Measurements from ENCODE around the gene ADAMTS7. TPM values are rescaled to one million over a fixed set of nuclear protein-coding genes. Genes with fewer than 3 reads are reported as not detected.
"Not testable (repeated sequence)": the region's sequence is repeated elsewhere in the genome, so short reads cannot be mapped to it uniquely, and the experiment has no call there.

ADAMTS7 gene
- total RNA-seq, 1 donor from 2014 or later = 9.1 TPM

DNA sequence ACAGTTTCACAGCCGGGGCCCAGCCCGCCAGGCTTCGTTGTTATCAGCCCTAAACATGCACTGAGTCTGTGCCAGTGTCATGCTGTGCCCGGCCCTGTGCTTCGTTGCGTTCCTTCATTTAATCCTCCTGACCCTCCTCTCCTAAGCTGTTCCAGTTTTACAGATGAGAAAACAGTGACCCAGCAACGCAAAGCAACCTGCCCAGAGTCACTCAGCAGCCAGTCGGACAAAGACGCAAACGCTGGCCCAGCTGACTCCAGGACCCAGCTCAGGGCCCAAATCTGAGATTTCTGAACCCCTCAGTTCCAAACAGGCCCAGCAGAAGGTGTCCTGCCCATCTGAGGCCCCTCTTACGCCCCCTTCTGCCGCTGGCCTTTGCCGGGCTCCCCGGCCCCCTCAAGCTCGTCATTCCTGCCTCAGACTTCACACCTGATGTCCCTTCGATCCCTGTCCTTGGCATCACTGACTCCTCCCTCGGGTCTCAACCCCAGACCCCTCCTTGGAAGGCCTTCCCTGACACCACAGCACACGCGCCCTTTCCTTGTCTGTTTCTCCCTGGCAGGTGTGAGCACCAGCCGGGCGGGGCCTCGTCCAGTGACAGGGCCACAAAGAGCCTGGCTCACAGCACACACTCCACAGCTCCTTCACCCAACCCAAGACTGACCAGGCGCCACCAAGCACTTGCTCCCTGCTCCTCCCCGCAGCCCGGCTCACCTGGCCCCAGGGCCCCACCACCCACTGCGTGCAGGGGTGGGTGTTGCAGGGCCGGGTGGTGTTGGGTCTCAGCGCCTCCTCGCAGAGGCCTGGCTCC lies 48.1 kb downstream of the ADAMTS7 start:
- no peaks in the 10 kb centered on the region for H3K27me3 ChIP-seq
- intact Hi-C loops (cut with DNase I) = no loop called here
- TF ChIP-seq CTCF (IDR thresholded peaks at IDR 0.05) = no peak
- H3K36me3 ChIP-seq = no peaks in the 10 kb centered on the region
- DNase-seq (peak; percentile 61), ATAC-seq (no peak)
- no peaks in the 10 kb centered on the region for H3K9me3 ChIP-seq
- no peak overlapping the region for H3K4me3 ChIP-seq
- H3K27ac ChIP-seq = no peak overlapping the region
- H3K4me1 ChIP-seq = peaks cover 5% of the 10 kb centered on the region

DNA sequence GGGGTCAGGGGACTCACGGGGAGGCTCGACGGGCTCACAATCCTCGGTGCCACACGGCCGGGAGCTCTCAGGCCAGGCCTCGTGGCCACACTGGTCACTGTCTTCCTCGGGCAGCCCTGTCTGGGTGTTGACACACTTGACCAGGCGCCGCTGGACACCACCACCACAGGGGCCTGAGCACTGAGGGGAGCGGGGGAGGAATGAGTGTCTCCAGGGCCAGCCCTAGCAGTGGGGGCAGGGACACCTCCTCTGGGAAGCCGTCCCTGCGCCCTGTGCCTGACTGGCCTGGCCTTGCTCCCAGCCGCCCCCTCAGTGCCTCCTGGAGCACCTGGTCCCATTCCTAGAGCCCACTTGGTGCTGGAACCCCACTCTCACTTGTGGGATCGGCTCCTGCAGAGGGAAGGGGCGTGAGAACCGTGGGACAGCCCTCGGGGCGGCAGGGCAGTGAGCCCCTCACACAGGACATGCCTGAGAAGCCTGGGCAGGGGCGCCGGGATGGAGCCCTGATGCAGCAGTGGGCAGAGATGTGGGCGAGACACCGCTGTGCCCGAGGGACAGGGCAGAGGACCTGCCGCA lies 48.8 kb downstream of the ADAMTS7 start:
- H3K4me3 ChIP-seq; H3K27ac ChIP-seq; H3K36me3 ChIP-seq; intact Hi-C loops (cut with DNase I); H3K27me3 ChIP-seq; H3K9me3 ChIP-seq; ATAC-seq; H3K4me1 ChIP-seq: not testable (repeated sequence)
- DNase-seq = peak; percentile 56

DNA sequence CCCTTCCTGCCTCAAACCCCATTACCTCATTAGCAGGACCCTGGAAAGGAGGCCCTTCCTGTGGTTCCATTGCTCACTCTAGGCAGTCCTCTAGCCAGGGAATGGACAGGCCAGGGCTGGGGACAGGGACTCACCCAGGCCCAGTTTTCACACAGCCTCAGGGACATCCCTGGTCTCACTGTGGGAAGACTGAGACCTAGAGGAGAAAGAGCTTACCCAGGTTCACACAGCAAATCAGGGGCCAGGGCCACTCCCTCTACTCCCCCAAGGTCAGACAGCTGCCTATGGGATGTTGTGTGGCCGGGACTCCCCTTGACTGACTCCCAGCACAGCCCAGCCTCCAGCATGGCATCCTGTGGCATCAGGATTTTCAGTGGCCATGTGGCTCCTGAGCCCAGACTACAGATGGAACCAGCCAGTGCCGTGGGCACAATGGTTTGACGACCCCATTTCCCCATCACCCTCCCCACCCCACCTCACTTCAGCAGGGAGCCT lies 49.3 kb downstream of the ADAMTS7 start:
- H3K27ac ChIP-seq = peak overlapping the region; percentile 68
- no peak for DNase-seq
- H3K4me3 ChIP-seq = no peak overlapping the region
- intact Hi-C loops (cut with DNase I) = no loop called here
- no peaks in the 10 kb centered on the region for H3K27me3 ChIP-seq
- ATAC-seq = no peak
- TF ChIP-seq CTCF (IDR thresholded peaks at IDR 0.05) = no peak
- H3K9me3 ChIP-seq = no peaks in the 10 kb centered on the region
- H3K36me3 ChIP-seq = no peaks in the 10 kb centered on the region
- H3K4me1 ChIP-seq = peaks cover 12% of the 10 kb centered on the region

DNA sequence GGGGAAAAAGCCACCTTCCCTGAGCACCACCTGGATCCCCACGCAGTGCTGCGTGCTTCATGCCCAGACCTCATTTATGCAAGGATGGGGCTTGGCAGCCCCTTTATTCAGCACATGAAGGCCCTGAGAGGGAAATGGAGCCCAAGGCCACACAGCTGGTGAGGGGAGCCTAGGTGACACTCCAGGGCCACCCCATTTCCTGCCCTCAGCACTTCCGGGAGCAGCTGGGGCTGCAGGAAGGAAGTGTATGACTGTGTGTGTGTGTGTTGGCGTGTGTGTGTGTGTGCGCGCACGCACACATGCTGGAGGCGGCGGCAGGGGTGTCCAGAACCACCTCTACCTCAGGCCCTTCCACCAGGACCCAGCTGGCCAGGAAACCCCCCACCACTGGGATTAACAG lies 49.8 kb downstream of the ADAMTS7 start:
- intact Hi-C loops (cut with DNase I); H3K27me3 ChIP-seq; H3K4me3 ChIP-seq; H3K9me3 ChIP-seq; H3K36me3 ChIP-seq: not testable (repeated sequence)
- peak; percentile 39 for ATAC-seq
- H3K4me1 ChIP-seq = peaks cover 15% of the 10 kb centered on the region
- peak; percentile 66 for DNase-seq
- peak overlapping the region; percentile 68 for H3K27ac ChIP-seq

- ATAC-seq = no peak
- intact Hi-C loops (cut with DNase I) = no loop called here
- Histone ChIP-seq H3K9me3 (no peaks in the 10 kb centered on the region), H3K4me3 (no peak overlapping the region), H3K36me3 (no peaks in the 10 kb centered on the region), H3K4me1 (peaks cover 15% of the 10 kb centered on the region), H3K27me3 (no peaks in the 10 kb centered on the region), H3K27ac (peak overlapping the region; percentile 68)
- no peak for TF ChIP-seq CTCF (IDR thresholded peaks at IDR 0.05)
- peak; percentile 44 for DNase-seq
Observed at GRCh38 chr15:78761020-78761419, 50.2 kb downstream of the ADAMTS7 start.

- peak; percentile 70 for DNase-seq
- not testable (repeated sequence) for H3K27ac ChIP-seq
- peak; percentile 36 for ATAC-seq
Observed at GRCh38 chr15:78760091-78760882, 51.0 kb downstream of the ADAMTS7 start.

GRCh38 chr15:78759361-78759998 lies 51.8 kb downstream of the ADAMTS7 start:
- H3K27me3 ChIP-seq; H3K36me3 ChIP-seq; H3K4me3 ChIP-seq; DNase-seq; H3K9me3 ChIP-seq; intact Hi-C loops (cut with DNase I); ATAC-seq: not testable (repeated sequence)
- Histone ChIP-seq H3K4me1 (peaks cover 15% of the 10 kb centered on the region), H3K27ac (peak overlapping the region; percentile 58)

More at GRCh38 chr15:78760091-78760882, 51.0 kb downstream of the ADAMTS7 start:
- intact Hi-C loops (cut with DNase I); H3K4me3 ChIP-seq; H3K27me3 ChIP-seq; H3K36me3 ChIP-seq; H3K9me3 ChIP-seq: not testable (repeated sequence)
- peaks cover 15% of the 10 kb centered on the region for H3K4me1 ChIP-seq

DNA sequence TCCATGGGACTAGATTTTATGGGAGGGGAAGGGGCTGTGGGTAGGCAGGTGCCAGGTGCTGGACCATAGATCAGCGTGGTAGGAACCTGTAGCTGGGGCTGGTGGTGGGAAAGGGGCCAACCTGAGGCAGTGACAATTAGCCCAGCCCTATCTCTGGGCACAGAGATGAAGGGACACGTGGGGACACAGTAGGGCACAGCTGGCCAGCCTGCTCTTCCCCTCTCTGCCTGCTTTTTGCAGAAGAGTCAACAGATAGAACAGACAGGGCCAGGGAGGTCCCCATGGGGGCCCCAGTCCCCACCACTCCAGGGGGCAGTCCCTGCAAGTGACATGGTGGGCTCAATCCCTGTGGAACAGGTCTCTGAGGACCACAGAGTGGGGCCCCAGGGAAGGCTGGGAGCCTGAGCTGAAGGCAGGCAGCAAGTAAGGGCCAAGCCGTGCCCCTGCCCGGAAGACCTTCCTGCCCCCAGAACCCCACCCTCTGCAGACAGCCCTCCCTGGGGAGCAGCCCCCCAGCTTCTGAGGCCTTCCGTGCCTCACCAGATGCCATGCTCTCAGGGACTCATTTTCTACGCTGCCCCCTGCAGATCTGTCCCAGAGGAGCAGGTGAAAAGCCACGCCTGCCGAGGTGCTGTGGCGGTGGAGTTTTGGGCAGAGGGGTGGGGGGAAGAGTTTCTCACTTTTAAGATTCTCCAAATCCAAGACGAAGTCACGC lies 52.6 kb downstream of the ADAMTS7 start:
- H3K27me3 ChIP-seq; ATAC-seq; intact Hi-C loops (cut with DNase I); H3K36me3 ChIP-seq; H3K9me3 ChIP-seq; DNase-seq; H3K27ac ChIP-seq; H3K4me3 ChIP-seq: not testable (repeated sequence)
- H3K4me1 ChIP-seq = peaks cover 15% of the 10 kb centered on the region

- H3K9me3 ChIP-seq; intact Hi-C loops (cut with DNase I); DNase-seq; ATAC-seq; H3K27ac ChIP-seq; H3K4me3 ChIP-seq; H3K36me3 ChIP-seq; H3K27me3 ChIP-seq: not testable (repeated sequence)
- peaks cover 15% of the 10 kb centered on the region for H3K4me1 ChIP-seq
Observed at GRCh38 chr15:78758084-78758483, 53.2 kb downstream of the ADAMTS7 start.

Measured in upper lobe of right lung (tissue), 1 donor.